ENCODE measurements around the gene MLPH.

The MLPH gene

GRCh38 chr2:237486819-237487448 is at the start of gene MLPH:
Gene MLPH (plus strand): TSS chr2:237487251. CDS start chr2:237493427, 6,176 bp downstream.
- DNase-seq = peak in 1 of 2 experiments; percentile 44

GRCh38 chr2:237437566-237437965 is 49.5 kb upstream of the MLPH start:
- DNase-seq = no peak

GRCh38 chr2:237438080-237438940 is 48.7 kb upstream of the MLPH start:
- DNase-seq = no peak

- no peak for DNase-seq
Measured at GRCh38 chr2:237440819-237441281, 46.2 kb upstream of the MLPH start.

GRCh38 chr2:237441605-237442274 is 45.3 kb upstream of the MLPH start:
- no peak for DNase-seq

GRCh38 chr2:237444071-237444470 is 43.0 kb upstream of the MLPH start:
- no peak for DNase-seq

- DNase-seq = no peak
Measured at GRCh38 chr2:237445611-237446337, 41.3 kb upstream of the MLPH start.

GRCh38 chr2:237446338-237446665 is 40.7 kb upstream of the MLPH start:
- no peak for DNase-seq

GRCh38 chr2:237447496-237447895 is 39.6 kb upstream of the MLPH start:
- no peak for DNase-seq

- no peak for DNase-seq
Measured at GRCh38 chr2:237448171-237448570, 38.9 kb upstream of the MLPH start.

- DNase-seq = no peak
Measured at GRCh38 chr2:237448626-237449025, 38.4 kb upstream of the MLPH start.

- DNase-seq = no peak
Measured at GRCh38 chr2:237449193-237449881, 37.7 kb upstream of the MLPH start.

- DNase-seq = no peak
Measured at GRCh38 chr2:237450108-237450507, 36.9 kb upstream of the MLPH start.

GRCh38 chr2:237450583-237450982 is 36.5 kb upstream of the MLPH start:
- DNase-seq = no peak

- no peak for DNase-seq
Measured at GRCh38 chr2:237451643-237452469, 35.2 kb upstream of the MLPH start.

GRCh38 chr2:237452861-237453260 is 34.2 kb upstream of the MLPH start:
- no peak for DNase-seq

- DNase-seq = no peak
Measured at GRCh38 chr2:237453671-237454070, 33.4 kb upstream of the MLPH start.

- no peak for DNase-seq
Measured at GRCh38 chr2:237455764-237456163, 31.3 kb upstream of the MLPH start.

- DNase-seq = no peak
Measured at GRCh38 chr2:237456200-237456843, 30.7 kb upstream of the MLPH start.

- no peak for DNase-seq
Measured at GRCh38 chr2:237457388-237457941, 29.6 kb upstream of the MLPH start.

- DNase-seq = no peak
Measured at GRCh38 chr2:237458519-237458918, 28.5 kb upstream of the MLPH start.
